Stimulated activated CD8-positive, alpha-beta memory T cell treated with anti-CD3 and anti-CD28 coated beads, Interleukin-7, amount 100 ng/mL, for 48 hours (primary cell): Measurements from ENCODE around the gene SDHA.
"Not testable (repeated sequence)": the region's sequence is repeated elsewhere in the genome, so short reads cannot be mapped to it uniquely, and the experiment has no call there.

ENCODE experiments used
- DNase-seq, 2 donors: peaks; one replicate each; pipeline ENCODE4 v3.0.0-alpha.2; 2020; ENCODE audit warnings: low read depth in 1 of 2; ENCODE audit errors: extremely low read depth in 1 of 2

The SDHA gene

GRCh38 chr5:251975-252374, 33.9 kb downstream of the SDHA start:
- DNase-seq, result not testable (repeated sequence)

GRCh38 chr5:252546-252945, 34.4 kb downstream of the SDHA start:
- no peak for DNase-seq

GRCh38 chr5:254322-254721, 36.2 kb downstream of the SDHA start:
- not testable (repeated sequence) for DNase-seq

GRCh38 chr5:255116-255515, 37.0 kb downstream of the SDHA start:
- not testable (repeated sequence) for DNase-seq

GRCh38 chr5:256347-256746, 38.2 kb downstream of the SDHA start:
- not testable (repeated sequence) for DNase-seq

- no peak for DNase-seq
Observed at GRCh38 chr5:257148-257547, 39.0 kb downstream of the SDHA start.

- DNase-seq, result not testable (repeated sequence)
Observed at GRCh38 chr5:263275-263974, 45.3 kb downstream of the SDHA start.

- DNase-seq, result no peak
Observed at GRCh38 chr5:264338-264737, 46.2 kb downstream of the SDHA start.

GRCh38 chr5:266311-267026, 48.3 kb downstream of the SDHA start:
- not testable (repeated sequence) for DNase-seq

GRCh38 chr5:267716-268115, 49.6 kb downstream of the SDHA start:
- no peak for DNase-seq

- no peak for DNase-seq
Observed at GRCh38 chr5:270340-270739, 52.2 kb downstream of the SDHA start.

GRCh38 chr5:271828-272167, 53.7 kb downstream of the SDHA start:
- DNase-seq, result not testable (repeated sequence)

GRCh38 chr5:273091-273490, 55.0 kb downstream of the SDHA start:
- DNase-seq, result not testable (repeated sequence)

GRCh38 chr5:273491-273890, 55.4 kb downstream of the SDHA start:
- DNase-seq, result not testable (repeated sequence)

- not testable (repeated sequence) for DNase-seq
Observed at GRCh38 chr5:274346-274745, 56.2 kb downstream of the SDHA start.

GRCh38 chr5:278646-279045, 60.5 kb downstream of the SDHA start:
- no peak for DNase-seq

GRCh38 chr5:279051-279665, 61.0 kb downstream of the SDHA start:
- DNase-seq, result not testable (repeated sequence)

GRCh38 chr5:285991-286557, 68.0 kb downstream of the SDHA start:
- no peak for DNase-seq

- not testable (repeated sequence) for DNase-seq
Observed at GRCh38 chr5:290200-290599, 72.1 kb downstream of the SDHA start.

- not testable (repeated sequence) for DNase-seq
Observed at GRCh38 chr5:291345-291744, 73.2 kb downstream of the SDHA start.

- DNase-seq, result not testable (repeated sequence)
Observed at GRCh38 chr5:294788-295187, 76.7 kb downstream of the SDHA start.

- DNase-seq, result not testable (repeated sequence)
Observed at GRCh38 chr5:296207-296606, 78.1 kb downstream of the SDHA start.
